ENCODE data around the gene MMP8. TPM values are rescaled to one million over a fixed set of nuclear protein-coding genes. Genes with fewer than 3 reads are reported as not detected.
"Not testable (repeated sequence)": the region's sequence is repeated elsewhere in the genome, so short reads cannot be mapped to it uniquely, and the experiment has no call there.

Gene MMP8
- total RNA-seq, 2 experiments from 2014 or later, result not detected

- no peaks in the 10 kb centered on the region for H3K36me3 Mint-ChIP-seq (ENCODE audit: low read depth)
- H3K4me1 Mint-ChIP-seq (ENCODE audit: low read depth), result no peaks in the 10 kb centered on the region
- no peak overlapping the region for H3K27ac Mint-ChIP-seq
- Histone ChIP-seq H3K9me3 (ENCODE audit: control insufficient read depth in 1 of 2, insufficient read depth in 1 of 2, low read length in 2 of 2) (no peaks in the 10 kb centered on the region), H3K27ac (ENCODE audit: low read depth in 1 of 2, low read length in 2 of 2) (no peak overlapping the region), H3K36me3 (ENCODE audit: insufficient read depth, low read length) (no peaks in the 10 kb centered on the region), H3K4me3 (ENCODE audit: low read length) (no peak overlapping the region), H3K27me3 (ENCODE audit: control insufficient read depth in 1 of 2, insufficient read depth in 2 of 2, low read length in 2 of 2) (peaks cover 5 to 8% of the 10 kb centered on the region in 2 experiments), H3K4me1 (ENCODE audit: insufficient read depth, low read length) (no peaks in the 10 kb centered on the region)
- ChIA-PET CTCF (no interaction called here), POLR2A (no interaction called here)
- no peak for TF ChIP-seq CTCF (IDR thresholded peaks at IDR 0.05)
- no peak overlapping the region for H3K4me3 Mint-ChIP-seq
- H3K27me3 Mint-ChIP-seq, result peaks cover 25% of the 10 kb centered on the region
- no peak for DNase-seq
- intact Hi-C loops (cut with DNase I, micrococcal nuclease), result no loop called here
- no peaks in the 10 kb centered on the region for H3K9me3 Mint-ChIP-seq
- ATAC-seq (ENCODE audit: poor library complexity), result no peak
Observed at GRCh38 chr11:102749101-102749722, 24.5 kb upstream of the MMP8 start.

GRCh38 chr11:102746746-102747578, 22.2 kb upstream of the MMP8 start:
- CTCF ChIA-PET; H3K36me3 Mint-ChIP-seq (ENCODE audit: low read depth); H3K4me1 ChIP-seq (ENCODE audit: insufficient read depth, low read length); H3K4me3 ChIP-seq (ENCODE audit: low read length); H3K36me3 ChIP-seq (ENCODE audit: insufficient read depth, low read length); ATAC-seq (ENCODE audit: poor library complexity); intact Hi-C loops (cut with DNase I, micrococcal nuclease); DNase-seq; POLR2A ChIA-PET; H3K27ac ChIP-seq (ENCODE audit: low read depth in 1 of 2, low read length in 2 of 2); H3K27me3 ChIP-seq (ENCODE audit: control insufficient read depth in 1 of 2, insufficient read depth in 2 of 2, low read length in 2 of 2); H3K4me3 Mint-ChIP-seq; H3K4me1 Mint-ChIP-seq (ENCODE audit: low read depth); H3K27ac Mint-ChIP-seq; H3K9me3 ChIP-seq (ENCODE audit: control insufficient read depth in 1 of 2, insufficient read depth in 1 of 2, low read length in 2 of 2); H3K9me3 Mint-ChIP-seq: not testable (repeated sequence)
- peaks cover 20% of the 10 kb centered on the region for H3K27me3 Mint-ChIP-seq

GRCh38 chr11:102734650-102735049, 9.9 kb upstream of the MMP8 start:
- Histone ChIP-seq H3K4me1 (ENCODE audit: insufficient read depth, low read length) (no peaks in the 10 kb centered on the region), H3K4me3 (ENCODE audit: low read length) (no peak overlapping the region), H3K27me3 (ENCODE audit: control insufficient read depth in 1 of 2, insufficient read depth in 2 of 2, low read length in 2 of 2) (peaks cover 0 to 11% of the 10 kb centered on the region in 2 experiments), H3K36me3 (ENCODE audit: insufficient read depth, low read length) (no peaks in the 10 kb centered on the region), H3K27ac (ENCODE audit: low read depth in 1 of 2, low read length in 2 of 2) (no peak overlapping the region), H3K9me3 (ENCODE audit: control insufficient read depth in 1 of 2, insufficient read depth in 1 of 2, low read length in 2 of 2) (no peaks in the 10 kb centered on the region)
- no peak for DNase-seq
- peaks cover 19% of the 10 kb centered on the region for H3K27me3 Mint-ChIP-seq
- CTCF ChIA-PET, result no interaction called here
- no peak for TF ChIP-seq CTCF (IDR thresholded peaks at IDR 0.05)
- no peaks in the 10 kb centered on the region for H3K4me1 Mint-ChIP-seq (ENCODE audit: low read depth)
- no peak overlapping the region for H3K4me3 Mint-ChIP-seq
- POLR2A ChIA-PET, result no interaction called here
- no peaks in the 10 kb centered on the region for H3K36me3 Mint-ChIP-seq (ENCODE audit: low read depth)
- no peak for ATAC-seq (ENCODE audit: poor library complexity)
- intact Hi-C loops (cut with DNase I, micrococcal nuclease), result no loop called here
- H3K27ac Mint-ChIP-seq, result no peak overlapping the region
- H3K9me3 Mint-ChIP-seq, result no peaks in the 10 kb centered on the region
